HL-60/S4 treated with phorbol 12-myristate 13-acetate at 8.2 ng/mL for 4 days and 3 days (cell line): ENCODE results near the gene SNURF.
"Not testable (repeated sequence)": the region's sequence is repeated elsewhere in the genome, so short reads cannot be mapped to it uniquely, and the experiment has no call there.

Source experiments
- in situ Hi-C: fragments of 300-500 bp; cut with MboI; formaldehyde crosslinking; loops from 2 replicates; pipeline ENCODE4 v1.15.0; 2022; ENCODE audit warnings: low sequenced_read_pairs

The SNURF gene

GRCh38 chr15:24954783-24955530 lies at the start of gene SNURF, which contains the start of gene SNRPN:
Gene SNURF (plus strand): TSS chr15:24954987. CDS start chr15:24955049, 62 bp downstream.
Gene SNRPN (plus strand): TSS chr15:24954987. CDS start chr15:24974454, 19,467 bp downstream.
- in situ Hi-C loops: no loop called here

GRCh38 chr15:24916305-24917009 lies 38.3 kb upstream of the SNURF start:
- in situ Hi-C loops: no loop called here

GRCh38 chr15:24917431-24917830 lies 37.4 kb upstream of the SNURF start:
- in situ Hi-C loops: no loop called here

- in situ Hi-C loops: no loop called here
Measured at GRCh38 chr15:24919446-24919845, 35.3 kb upstream of the SNURF start.

- in situ Hi-C loops: not testable (repeated sequence)
Measured at GRCh38 chr15:24922781-24923180, 32.0 kb upstream of the SNURF start.

GRCh38 chr15:24924153-24924552 lies 30.6 kb upstream of the SNURF start:
- in situ Hi-C loops: no loop called here

- in situ Hi-C loops: no loop called here
Measured at GRCh38 chr15:24924621-24925020, 30.2 kb upstream of the SNURF start.

GRCh38 chr15:24931874-24932732 lies 22.7 kb upstream of the SNURF start:
- in situ Hi-C loops: not testable (repeated sequence)

- in situ Hi-C loops: no loop called here
Measured at GRCh38 chr15:24933716-24934115, 21.1 kb upstream of the SNURF start.

GRCh38 chr15:24938224-24938623 lies 16.6 kb upstream of the SNURF start:
- in situ Hi-C loops: not testable (repeated sequence)

- in situ Hi-C loops: no loop called here
Measured at GRCh38 chr15:24940236-24940635, 14.6 kb upstream of the SNURF start.

GRCh38 chr15:24943361-24943760 lies 11.4 kb upstream of the SNURF start:
- in situ Hi-C loops: no loop called here

GRCh38 chr15:24944954-24945353 lies 9.8 kb upstream of the SNURF start:
- in situ Hi-C loops: no loop called here

- in situ Hi-C loops: no loop called here
Measured at GRCh38 chr15:24945711-24946110, 9.1 kb upstream of the SNURF start.

- in situ Hi-C loops: no loop called here
Measured at GRCh38 chr15:24948495-24948894, 6.3 kb upstream of the SNURF start.

- in situ Hi-C loops: no loop called here
Measured at GRCh38 chr15:24955531-24955921, 739 bp downstream of the SNURF start.

GRCh38 chr15:24956111-24956838 lies 1.5 kb downstream of the SNURF start:
- in situ Hi-C loops: no loop called here

- in situ Hi-C loops: no loop called here
Measured at GRCh38 chr15:24957691-24958090, 2.9 kb downstream of the SNURF start.

GRCh38 chr15:24961967-24962366 lies 7.2 kb downstream of the SNURF start:
- in situ Hi-C loops: no loop called here

GRCh38 chr15:24962880-24963279 lies 8.1 kb downstream of the SNURF start:
- in situ Hi-C loops: no loop called here
